Mucosa of rectum (tissue), 2 donors: Measurements from ENCODE around the gene FOXR1.
A peak's percentile ranks its signal among the peaks of the same experiment; 100 is the strongest.
"Not testable (repeated sequence)": the region's sequence is repeated elsewhere in the genome, so short reads cannot be mapped to it uniquely, and the experiment has no call there.

Experiments
- H3K27ac ChIP-seq, 2 donors: one replicate each; pipeline ENCODE4 v1.7.0; 2013; ENCODE audit warnings: inconsistent platforms in 2 of 2, low read depth in 2 of 2, low read length in 2 of 2
- H3K27me3 ChIP-seq, 2 donors: one replicate each; pipeline ENCODE4 v1.7.0; 2013; ENCODE audit warnings: low read length in 2 of 2; ENCODE audit not compliant: control insufficient read depth in 2 of 2, insufficient read depth in 2 of 2
- H3K36me3 ChIP-seq, 2 donors: one replicate each; pipeline ENCODE4 v1.7.0; 2013; ENCODE audit warnings: low read length in 2 of 2; ENCODE audit not compliant: control insufficient read depth in 2 of 2, insufficient read depth in 2 of 2
- H3K4me1 ChIP-seq, 2 donors: one replicate each; pipeline ENCODE4 v1.7.0; 2013; ENCODE audit warnings: low read length in 2 of 2, mild to moderate bottlenecking in 1 of 2; ENCODE audit not compliant: control insufficient read depth in 2 of 2, insufficient read depth in 2 of 2
- H3K4me3 ChIP-seq, 2 donors: one replicate each; pipeline ENCODE4 v1.7.0; 2013; ENCODE audit warnings: low read length in 2 of 2
- H3K9ac ChIP-seq, 2 donors: one replicate each; pipeline ENCODE4 v1.7.0; 2013; ENCODE audit warnings: low read length in 2 of 2, low read depth in 1 of 2, mild to moderate bottlenecking in 1 of 2
- H3K9me3 ChIP-seq, 2 donors: one replicate each; pipeline ENCODE4 v1.7.0; 2013; ENCODE audit warnings: low read length in 2 of 2; ENCODE audit not compliant: control insufficient read depth in 2 of 2
- donor health status: healthy.
- donor health status: Normal muscosa, but diverticular disease.

The FOXR1 gene

DNA sequence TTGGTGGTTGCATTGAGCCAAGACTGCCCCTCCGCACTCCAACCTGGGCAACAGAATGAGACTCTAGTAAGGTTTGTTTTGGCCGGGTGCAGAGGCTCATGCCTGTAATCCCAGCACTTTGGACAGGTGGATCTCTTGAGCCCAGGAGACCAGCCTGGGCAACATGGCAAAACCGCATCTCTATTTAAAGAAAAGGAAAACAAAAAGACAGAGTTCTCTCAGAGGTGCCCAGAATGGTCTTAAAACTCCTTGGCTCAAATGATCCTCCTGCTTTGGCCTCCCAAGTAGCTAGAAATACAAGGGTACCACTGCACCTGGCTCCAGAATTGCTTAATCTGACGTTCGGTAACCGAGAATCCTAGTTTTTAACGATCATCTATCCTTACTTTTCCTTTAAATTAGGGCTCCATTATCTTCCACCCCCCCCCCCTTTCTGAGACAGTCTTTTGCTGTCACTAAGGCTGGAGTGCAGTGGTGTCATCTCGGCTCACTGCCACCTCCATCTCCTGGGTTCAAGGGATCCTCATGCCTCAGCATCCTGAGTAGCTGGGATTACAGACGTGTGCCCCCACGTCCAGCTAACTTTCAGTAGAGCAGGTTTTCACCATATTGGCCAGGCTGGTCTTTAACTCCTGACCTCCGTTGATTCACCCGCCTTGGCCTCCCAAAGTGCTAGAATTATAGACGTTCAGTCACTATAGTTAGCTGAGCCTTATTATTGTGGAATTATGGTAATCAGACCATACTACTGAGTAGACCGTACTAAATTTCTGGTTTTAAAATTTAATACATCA is 44.9 kb downstream of the FOXR1 start:
- H3K9ac ChIP-seq: peak overlapping the region in 1 of 2 donors; percentile 14
- peak overlapping the region in 1 of 2 donors; percentile 98 for H3K4me3 ChIP-seq
- H3K27me3 ChIP-seq: no peaks in the 10 kb centered on the region
- peaks cover 22 to 26% of the 10 kb centered on the region in 2 donors for H3K4me1 ChIP-seq
- H3K27ac ChIP-seq: no peak overlapping the region
- peaks cover 37 to 48% of the 10 kb centered on the region in 2 donors for H3K36me3 ChIP-seq
- H3K9me3 ChIP-seq: no peaks in the 10 kb centered on the region

DNA sequence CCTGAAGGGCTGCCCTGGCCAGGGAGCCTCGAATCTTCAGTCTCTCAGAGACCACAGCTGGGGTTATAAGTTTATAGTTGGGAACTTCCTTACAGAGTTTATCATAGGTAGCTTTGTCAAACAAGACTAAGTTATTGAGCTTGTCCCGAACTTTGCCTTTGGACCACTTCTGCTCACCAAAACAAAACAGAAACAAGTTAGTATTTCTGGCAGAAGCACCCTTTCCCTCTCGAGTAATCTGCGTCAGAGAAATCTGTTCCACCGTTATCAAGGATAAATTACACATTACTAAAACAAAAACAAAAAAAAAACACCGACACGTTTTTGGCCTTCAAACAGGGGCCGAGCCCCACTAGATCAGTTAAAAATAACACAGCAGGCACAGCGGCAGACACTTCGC is 45.8 kb downstream of the FOXR1 start:
- peaks cover 29 to 32% of the 10 kb centered on the region in 2 donors for H3K4me1 ChIP-seq
- H3K36me3 ChIP-seq: peaks cover 29 to 48% of the 10 kb centered on the region in 2 donors

GRCh38 chr11:119018074-119018938 is 46.7 kb downstream of the FOXR1 start, which contains the start of the genes RPS25 and TRAPPC4:
Gene RPS25, minus strand, starts transcription at chr11:119018343. Its CDS starts 59 bp downstream, at chr11:119018284.
Gene TRAPPC4, plus strand, starts transcription at chr11:119018766. Its CDS starts 30 bp downstream, at chr11:119018796.
- peaks cover 26 to 50% of the 10 kb centered on the region in 2 donors for H3K36me3 ChIP-seq
- peaks cover 29 to 32% of the 10 kb centered on the region in 2 donors for H3K4me1 ChIP-seq
- no peaks in the 10 kb centered on the region for H3K27me3 ChIP-seq
- peak within 1 kb of the TSS; percentile 99 for H3K27ac ChIP-seq
- no peaks in the 10 kb centered on the region for H3K9me3 ChIP-seq
- peak within 1 kb of the TSS; percentile 94 to 98 for H3K9ac ChIP-seq
- peak within 1 kb of the TSS; percentile 98 for H3K4me3 ChIP-seq

More for the DNA sequence above, 45.8 kb downstream of the FOXR1 start:
- Histone ChIP-seq H3K9ac (peak overlapping the region; percentile 94 to 98), H3K4me3 (peak overlapping the region; percentile 98), H3K27ac (peak overlapping the region; percentile 99)
- not testable (repeated sequence) for H3K27me3 ChIP-seq, H3K9me3 ChIP-seq

- peaks cover 29 to 39% of the 10 kb centered on the region in 2 donors for H3K4me1 ChIP-seq
- H3K9ac ChIP-seq: peak overlapping the region; percentile 11 to 44
- H3K36me3 ChIP-seq: peaks cover 30 to 52% of the 10 kb centered on the region in 2 donors
- H3K27ac ChIP-seq: peak overlapping the region in 1 of 2 donors; percentile 32
- peak overlapping the region; percentile 98 for H3K4me3 ChIP-seq
- no peaks in the 10 kb centered on the region for H3K9me3 ChIP-seq
- H3K27me3 ChIP-seq: no peaks in the 10 kb centered on the region
These were observed 48.4 kb downstream of the FOXR1 start for GRCh38 chr11:119019996-119020395.

- Histone ChIP-seq H3K4me3 (peak overlapping the region; percentile 2 to 6), H3K27me3 (no peaks in the 10 kb centered on the region), H3K9ac (no peak overlapping the region), H3K36me3 (peaks cover 25 to 51% of the 10 kb centered on the region in 2 donors), H3K9me3 (no peaks in the 10 kb centered on the region), H3K27ac (peak overlapping the region; percentile 11 to 68), H3K4me1 (peaks cover 29 to 40% of the 10 kb centered on the region in 2 donors)
These were observed 50.1 kb downstream of the FOXR1 start for GRCh38 chr11:119021631-119022030.

DNA sequence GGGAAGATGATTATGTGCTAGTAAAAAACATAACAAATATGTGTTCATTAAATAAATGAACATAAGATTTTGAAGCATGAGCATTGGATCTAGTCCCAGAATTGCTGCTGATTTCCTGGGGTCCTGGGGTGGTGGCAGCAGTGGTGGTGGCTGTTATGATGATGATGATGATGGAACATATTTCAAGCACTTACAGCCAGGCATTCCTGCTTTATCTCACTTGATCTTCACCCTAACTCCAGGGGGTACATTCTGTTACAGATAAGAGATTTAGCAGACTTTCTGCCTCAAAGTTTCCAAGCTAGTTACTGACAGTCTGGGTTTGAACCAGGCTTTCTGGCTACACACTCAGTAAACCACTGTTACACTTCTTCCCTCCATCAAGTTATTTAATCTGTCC is 52.2 kb downstream of the FOXR1 start:
- H3K9ac ChIP-seq: no peak overlapping the region
- H3K9me3 ChIP-seq: no peaks in the 10 kb centered on the region
- H3K4me3 ChIP-seq: no peak overlapping the region
- H3K4me1 ChIP-seq: peaks cover 41 to 55% of the 10 kb centered on the region in 2 donors
- no peaks in the 10 kb centered on the region for H3K27me3 ChIP-seq
- peaks cover 31 to 50% of the 10 kb centered on the region in 2 donors for H3K36me3 ChIP-seq
- no peak overlapping the region for H3K27ac ChIP-seq

- Histone ChIP-seq H3K9ac (no peak overlapping the region), H3K9me3 (no peaks in the 10 kb centered on the region), H3K4me3 (no peak overlapping the region), H3K4me1 (peaks cover 49 to 60% of the 10 kb centered on the region in 2 donors), H3K27me3 (no peaks in the 10 kb centered on the region), H3K27ac (no peak overlapping the region), H3K36me3 (peaks cover 31 to 50% of the 10 kb centered on the region in 2 donors)
These were observed 53.0 kb downstream of the FOXR1 start for GRCh38 chr11:119024430-119025098.

GRCh38 chr11:119025099-119025473 is 53.5 kb downstream of the FOXR1 start:
- no peak overlapping the region for H3K27ac ChIP-seq
- H3K4me1 ChIP-seq: peaks cover 49 to 61% of the 10 kb centered on the region in 2 donors
- H3K9ac ChIP-seq: no peak overlapping the region
- H3K27me3 ChIP-seq: no peaks in the 10 kb centered on the region
- no peaks in the 10 kb centered on the region for H3K9me3 ChIP-seq
- H3K36me3 ChIP-seq: peaks cover 31 to 50% of the 10 kb centered on the region in 2 donors
- no peak overlapping the region for H3K4me3 ChIP-seq

- Histone ChIP-seq H3K27me3 (no peaks in the 10 kb centered on the region), H3K4me3 (no peak overlapping the region), H3K36me3 (peaks cover 31 to 50% of the 10 kb centered on the region in 2 donors), H3K9ac (no peak overlapping the region), H3K4me1 (peaks cover 45 to 58% of the 10 kb centered on the region in 2 donors), H3K27ac (no peak overlapping the region), H3K9me3 (no peaks in the 10 kb centered on the region)
These were observed 54.0 kb downstream of the FOXR1 start for GRCh38 chr11:119025541-119025940.
